HG03460 (cell line): Measurements from ENCODE around the gene MYBBP1A.

Experiments
- ATAC-seq: cut with Tn5 transposase; IDR thresholded peaks from one replicate; pipeline ENCODE4 v1.9.1; 2021; ENCODE audit not compliant: unreplicated experiment

Gene MYBBP1A

GRCh38 chr17:4520894-4521600 lies 34.1 kb downstream of the MYBBP1A start:
- no peak for ATAC-seq

- no peak for ATAC-seq
These were observed 34.9 kb downstream of the MYBBP1A start for GRCh38 chr17:4520060-4520893.

GRCh38 chr17:4519361-4519788 lies 35.8 kb downstream of the MYBBP1A start:
- ATAC-seq: no peak

- ATAC-seq: no peak
These were observed 36.3 kb downstream of the MYBBP1A start for GRCh38 chr17:4518901-4519300.

GRCh38 chr17:4516735-4517134 lies 38.4 kb downstream of the MYBBP1A start:
- no peak for ATAC-seq

- no peak for ATAC-seq
These were observed 39.7 kb downstream of the MYBBP1A start for GRCh38 chr17:4515501-4515900.

GRCh38 chr17:4514779-4515178 lies 40.4 kb downstream of the MYBBP1A start:
- no peak for ATAC-seq

GRCh38 chr17:4514206-4514605 lies 41.0 kb downstream of the MYBBP1A start:
- ATAC-seq: no peak

- no peak for ATAC-seq
These were observed 41.8 kb downstream of the MYBBP1A start for GRCh38 chr17:4513113-4514032.

- ATAC-seq: no peak
These were observed 42.8 kb downstream of the MYBBP1A start for GRCh38 chr17:4512156-4513112.

- ATAC-seq: no peak
These were observed 43.8 kb downstream of the MYBBP1A start for GRCh38 chr17:4511199-4511932.

- no peak for ATAC-seq
These were observed 44.6 kb downstream of the MYBBP1A start for GRCh38 chr17:4510618-4510941.

- ATAC-seq: no peak
These were observed 45.1 kb downstream of the MYBBP1A start for GRCh38 chr17:4509923-4510617.

GRCh38 chr17:4509401-4509800 lies 45.8 kb downstream of the MYBBP1A start:
- no peak for ATAC-seq

- ATAC-seq: no peak
These were observed 47.0 kb downstream of the MYBBP1A start for GRCh38 chr17:4508207-4508606.

- no peak for ATAC-seq
These were observed 47.6 kb downstream of the MYBBP1A start for GRCh38 chr17:4507361-4508111.

- no peak for ATAC-seq
These were observed 48.3 kb downstream of the MYBBP1A start for GRCh38 chr17:4506892-4507291.

- no peak for ATAC-seq
These were observed 48.9 kb downstream of the MYBBP1A start for GRCh38 chr17:4506175-4506813.
